Fibroblast of villous mesenchyme (primary cell): ENCODE data around the gene ZNF407. TPM values are rescaled to one million over a fixed set of nuclear protein-coding genes. Genes with fewer than 3 reads are reported as not detected.

Experiments
- DNase-seq: peaks from one replicate; pipeline ENCODE4 v3.0.0-alpha.2; 2010; ENCODE audit warnings: low read depth
- H3K4me3 ChIP-seq: 2 replicates; pipeline ENCODE4 v1.5.1; 2011; ENCODE audit warnings: low read depth, mild to moderate bottlenecking, low read length
- total RNA-seq: library from RNA; depleted of rRNA; stranded (reverse); fragments of >200 nt; gene quantifications from 2 replicates; pipeline ENCODE4 v1.2.3, GENCODE V29; 2012
- TF ChIP-seq, protein P1 (sequence below): IDR thresholded peaks from 2 replicates; pipeline ENCODE4 v1.5.1; 2012; ENCODE audit warnings: low read depth, mild to moderate bottlenecking, low read length; ENCODE audit not compliant: insufficient read depth

ZNF407 gene
- total RNA-seq, 1 donor: 22.0 TPM

DNA sequence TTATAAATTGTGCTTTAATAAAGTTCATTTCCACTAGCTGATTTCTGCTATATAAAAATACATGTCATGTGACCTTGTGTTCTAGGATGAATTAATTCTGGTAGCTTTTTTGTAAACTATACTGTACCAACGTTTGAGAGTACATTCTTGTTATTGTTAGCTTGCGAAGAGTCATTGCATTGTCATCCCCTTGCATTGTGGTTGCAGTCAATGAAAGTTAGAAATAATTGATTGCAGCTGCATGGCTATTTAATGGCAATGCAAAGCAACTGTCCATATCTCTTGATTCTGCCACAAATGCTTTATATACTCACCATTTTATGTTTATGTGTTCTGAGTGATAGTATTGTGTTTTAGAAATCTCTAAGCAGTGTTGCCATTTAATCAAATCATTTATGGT lies 91.6 kb downstream of the ZNF407 start:
- TF ChIP-seq, protein P1, sequence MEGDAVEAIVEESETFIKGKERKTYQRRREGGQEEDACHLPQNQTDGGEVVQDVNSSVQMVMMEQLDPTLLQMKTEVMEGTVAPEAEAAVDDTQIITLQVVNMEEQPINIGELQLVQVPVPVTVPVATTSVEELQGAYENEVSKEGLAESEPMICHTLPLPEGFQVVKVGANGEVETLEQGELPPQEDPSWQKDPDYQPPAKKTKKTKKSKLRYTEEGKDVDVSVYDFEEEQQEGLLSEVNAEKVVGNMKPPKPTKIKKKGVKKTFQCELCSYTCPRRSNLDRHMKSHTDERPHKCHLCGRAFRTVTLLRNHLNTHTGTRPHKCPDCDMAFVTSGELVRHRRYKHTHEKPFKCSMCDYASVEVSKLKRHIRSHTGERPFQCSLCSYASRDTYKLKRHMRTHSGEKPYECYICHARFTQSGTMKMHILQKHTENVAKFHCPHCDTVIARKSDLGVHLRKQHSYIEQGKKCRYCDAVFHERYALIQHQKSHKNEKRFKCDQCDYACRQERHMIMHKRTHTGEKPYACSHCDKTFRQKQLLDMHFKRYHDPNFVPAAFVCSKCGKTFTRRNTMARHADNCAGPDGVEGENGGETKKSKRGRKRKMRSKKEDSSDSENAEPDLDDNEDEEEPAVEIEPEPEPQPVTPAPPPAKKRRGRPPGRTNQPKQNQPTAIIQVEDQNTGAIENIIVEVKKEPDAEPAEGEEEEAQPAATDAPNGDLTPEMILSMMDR: no peak
- peak; percentile 20 for DNase-seq
- H3K4me3 ChIP-seq: no peak overlapping the region

DNA sequence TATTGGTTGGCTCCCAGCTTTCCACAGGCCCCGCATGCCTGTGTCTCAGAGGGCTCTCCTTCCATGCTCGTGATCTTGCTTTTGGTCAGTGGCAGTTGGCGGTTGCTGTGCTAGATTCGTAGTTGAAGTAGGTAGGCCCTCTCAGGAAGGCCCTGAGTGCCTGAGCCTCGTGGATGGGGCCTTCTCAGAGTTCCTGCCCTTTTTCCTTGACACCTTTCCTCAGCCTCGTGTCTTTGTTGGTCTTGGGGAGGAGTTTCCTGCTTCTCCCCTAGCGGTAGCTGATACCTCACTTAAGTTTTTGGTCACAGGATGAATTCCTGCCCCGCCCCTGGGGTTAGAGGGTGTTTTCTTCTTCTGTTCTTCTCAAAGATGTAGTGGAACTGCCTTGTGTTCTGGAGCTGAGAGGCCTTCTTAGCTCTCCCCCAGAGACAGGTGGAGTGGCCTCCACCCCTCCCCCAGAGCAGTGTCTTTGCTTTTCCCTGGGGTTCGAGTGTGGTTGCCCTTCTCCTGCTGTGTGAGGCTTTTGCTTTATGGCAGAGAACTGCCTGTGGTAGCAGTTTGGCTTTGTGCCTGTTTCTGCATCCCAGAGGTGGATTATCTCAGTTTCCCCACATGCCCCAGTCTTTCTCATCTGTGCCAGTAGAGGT lies 94.8 kb downstream of the ZNF407 start:
- TF ChIP-seq, protein P1: no peak
- no peak overlapping the region for H3K4me3 ChIP-seq
- no peak for DNase-seq

DNA sequence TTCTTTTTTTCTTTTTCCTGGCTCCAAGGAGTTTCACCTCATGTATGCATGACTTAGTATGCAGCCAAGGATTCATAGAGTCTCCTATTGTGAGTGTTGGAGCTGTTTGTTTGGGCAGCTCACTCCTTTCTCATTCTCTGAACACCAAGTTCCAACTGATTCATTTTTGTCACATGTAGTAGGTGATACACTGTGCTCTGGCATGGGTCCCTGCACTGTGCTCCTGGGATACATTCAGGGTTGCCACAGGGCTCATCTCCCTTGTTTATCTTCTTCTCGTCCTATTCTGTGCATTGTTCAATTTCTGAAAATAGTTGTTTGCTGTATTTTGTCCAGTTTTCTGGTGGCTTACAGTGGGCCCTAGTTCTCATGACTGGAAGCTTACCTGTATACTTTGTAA lies 96.8 kb downstream of the ZNF407 start:
- TF ChIP-seq, protein P1: no peak
- no peak for DNase-seq
- H3K4me3 ChIP-seq: no peak overlapping the region

DNA sequence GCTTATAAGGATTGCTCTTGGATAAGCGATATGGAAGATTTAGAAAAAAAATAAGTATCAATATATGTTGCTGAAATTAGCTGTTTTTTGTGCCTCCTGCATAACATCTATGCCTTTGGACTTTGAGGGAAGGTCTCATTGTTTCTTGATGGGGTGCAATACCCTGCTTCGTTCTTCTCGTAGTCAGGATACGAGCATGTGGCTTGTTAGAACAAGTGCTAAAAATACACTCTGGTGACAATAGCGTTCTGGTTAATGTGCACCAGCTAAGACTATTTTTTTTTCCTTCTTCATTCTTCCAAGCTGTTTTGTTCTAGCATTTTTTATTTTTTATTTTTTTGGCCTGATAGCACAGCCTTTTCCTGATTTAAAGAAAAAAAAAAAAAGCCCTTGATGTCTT lies 97.5 kb downstream of the ZNF407 start:
- no peak overlapping the region for H3K4me3 ChIP-seq
- TF ChIP-seq, protein P1: no peak
- DNase-seq: no peak

DNA sequence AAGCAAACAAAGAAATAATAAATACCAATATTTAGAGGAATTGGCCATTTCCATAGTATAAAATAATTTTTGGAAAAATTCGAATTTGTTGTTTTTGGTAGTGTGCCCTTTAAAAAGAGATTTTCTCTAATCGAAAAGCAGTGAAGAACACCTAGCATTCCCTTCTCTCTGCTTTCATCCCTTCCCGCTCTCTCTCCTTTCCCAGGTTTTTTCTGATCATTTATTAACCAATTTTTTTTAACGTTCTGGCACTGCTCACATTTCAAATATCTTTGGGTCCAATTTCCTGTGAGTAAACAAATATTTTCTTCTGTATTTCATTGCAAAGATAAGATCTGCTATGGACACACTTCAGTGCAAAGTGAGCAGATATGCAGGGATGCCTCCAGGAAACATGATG lies 101.2 kb downstream of the ZNF407 start:
- no peak overlapping the region for H3K4me3 ChIP-seq
- TF ChIP-seq, protein P1: no peak
- DNase-seq: no peak

DNA sequence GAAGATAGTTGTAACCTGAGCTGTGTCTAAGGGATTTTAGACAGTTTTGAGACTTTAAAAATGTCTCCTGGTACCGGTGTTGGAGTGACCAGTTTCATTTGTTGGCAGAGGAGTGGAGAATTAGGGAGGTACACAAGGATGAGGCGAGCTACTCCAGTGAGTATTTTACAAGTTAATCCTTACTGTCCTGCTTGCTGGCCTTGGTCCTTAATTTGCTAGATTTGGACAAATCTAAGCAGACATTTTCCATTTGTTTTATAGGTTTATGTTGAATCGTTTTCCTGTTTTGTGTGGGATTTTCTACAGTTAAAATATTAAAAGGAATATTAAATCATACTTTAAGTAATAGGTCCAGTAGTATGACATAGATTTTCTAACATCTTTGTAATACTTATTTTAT lies 101.8 kb downstream of the ZNF407 start:
- TF ChIP-seq, protein P1: no peak
- no peak for DNase-seq
- H3K4me3 ChIP-seq: no peak overlapping the region

DNA sequence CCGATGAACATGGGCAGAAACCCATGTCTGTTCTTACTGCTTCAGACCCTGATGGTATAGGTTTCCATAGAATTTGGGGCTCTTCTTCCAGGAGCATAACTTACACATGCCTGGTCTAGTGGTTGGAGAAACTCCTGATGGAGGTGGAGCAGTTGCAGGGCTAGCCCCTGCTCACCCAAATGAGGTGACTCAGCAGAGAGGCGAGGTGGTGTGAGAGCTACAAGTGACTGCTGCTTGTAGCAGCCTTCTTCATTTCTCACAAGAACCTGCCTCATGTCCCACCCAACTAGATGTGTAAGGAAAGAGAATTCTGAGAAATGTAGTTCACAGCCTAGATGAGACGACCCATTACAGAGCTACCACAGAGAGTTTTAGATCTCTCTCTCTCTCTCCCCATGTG lies 105.3 kb downstream of the ZNF407 start:
- DNase-seq: no peak
- TF ChIP-seq, protein P1: no peak
- H3K4me3 ChIP-seq: no peak overlapping the region
